HG03469 (cell line): ENCODE data around the gene ABT1.

Source experiments
- ATAC-seq: cut with Tn5 transposase; IDR thresholded peaks from one replicate; pipeline ENCODE4 v1.9.1; 2021; ENCODE audit warnings: mild to moderate bottlenecking, moderate library complexity, moderate number of reproducible peaks; ENCODE audit not compliant: unreplicated experiment

Gene ABT1

DNA sequence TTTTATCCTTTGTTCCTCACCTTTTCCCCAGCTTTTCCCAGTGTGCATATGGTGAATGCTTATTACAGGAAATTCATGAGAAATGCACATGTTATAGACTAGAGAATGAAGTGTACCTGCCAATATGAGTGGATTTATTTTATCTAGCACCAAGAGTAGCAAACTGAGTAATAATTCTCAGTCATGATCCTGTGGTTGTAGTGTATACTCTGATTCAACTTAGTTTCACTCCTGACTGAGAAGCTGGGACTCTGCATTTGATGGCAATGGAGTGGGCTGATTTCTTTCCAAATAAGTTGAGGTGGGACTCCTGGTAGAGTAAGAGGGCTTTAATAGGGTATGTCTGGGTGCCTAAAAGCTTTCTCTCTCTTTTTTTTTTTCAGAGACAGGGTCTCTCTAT, 4.0 kb downstream of the ABT1 start:
- ATAC-seq, result no peak

DNA sequence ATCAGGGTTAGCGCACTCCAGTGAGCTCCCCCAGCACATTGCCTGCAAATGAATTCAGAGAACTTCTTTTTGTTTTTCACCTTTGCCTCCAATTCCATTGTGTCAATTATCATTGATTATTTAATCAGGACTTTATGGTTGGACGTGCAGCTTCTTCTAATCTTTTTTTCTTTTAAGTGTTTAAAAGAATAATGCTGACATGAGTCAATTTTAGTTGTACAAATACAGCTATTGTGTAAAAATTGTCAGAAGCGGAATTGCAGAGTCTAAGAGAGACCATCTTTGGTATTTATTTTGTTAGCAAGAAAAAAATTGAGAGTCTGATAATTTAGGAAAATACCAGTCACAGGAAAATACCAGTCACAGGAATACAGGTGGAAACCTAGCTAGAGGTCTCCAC, 5.5 kb downstream of the ABT1 start:
- ATAC-seq, result no peak

DNA sequence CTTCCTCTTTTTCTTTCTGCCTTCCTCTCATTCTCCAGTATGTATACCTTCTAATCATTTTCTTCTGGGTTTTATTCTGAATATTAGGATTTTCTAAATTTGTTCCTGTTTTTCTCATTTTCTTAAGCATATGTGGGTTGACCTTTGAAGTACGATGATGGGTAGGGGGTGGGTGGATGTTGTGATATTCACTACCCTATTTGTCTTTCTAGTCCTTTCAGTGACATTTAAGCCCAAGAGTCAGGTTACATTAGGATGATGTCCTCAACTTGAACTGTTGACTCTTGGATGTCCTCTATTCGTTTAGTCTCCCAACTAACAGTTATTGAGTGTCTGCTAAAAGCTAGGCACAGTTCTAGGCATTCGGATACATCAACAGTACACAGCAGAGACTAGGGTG, 7.3 kb downstream of the ABT1 start:
- ATAC-seq, result no peak

DNA sequence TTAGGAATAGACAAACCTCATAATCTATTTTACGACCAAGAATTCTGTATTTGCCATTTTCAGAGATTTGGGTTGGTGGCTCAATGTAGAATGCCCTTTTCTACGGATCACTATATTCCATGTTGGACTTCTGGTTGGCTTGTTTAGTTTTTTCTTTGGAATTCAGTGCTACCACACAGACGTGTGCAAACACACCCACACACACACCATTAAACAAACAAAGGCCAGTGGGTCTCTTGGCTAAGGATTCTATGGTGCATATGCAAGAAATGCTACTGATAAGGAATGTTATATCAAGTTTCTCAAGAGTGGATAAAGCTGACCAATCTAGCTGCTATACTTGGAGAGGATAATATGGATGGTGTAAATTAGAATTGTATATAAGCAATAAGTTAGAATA, 8.0 kb downstream of the ABT1 start:
- ATAC-seq, result no peak

DNA sequence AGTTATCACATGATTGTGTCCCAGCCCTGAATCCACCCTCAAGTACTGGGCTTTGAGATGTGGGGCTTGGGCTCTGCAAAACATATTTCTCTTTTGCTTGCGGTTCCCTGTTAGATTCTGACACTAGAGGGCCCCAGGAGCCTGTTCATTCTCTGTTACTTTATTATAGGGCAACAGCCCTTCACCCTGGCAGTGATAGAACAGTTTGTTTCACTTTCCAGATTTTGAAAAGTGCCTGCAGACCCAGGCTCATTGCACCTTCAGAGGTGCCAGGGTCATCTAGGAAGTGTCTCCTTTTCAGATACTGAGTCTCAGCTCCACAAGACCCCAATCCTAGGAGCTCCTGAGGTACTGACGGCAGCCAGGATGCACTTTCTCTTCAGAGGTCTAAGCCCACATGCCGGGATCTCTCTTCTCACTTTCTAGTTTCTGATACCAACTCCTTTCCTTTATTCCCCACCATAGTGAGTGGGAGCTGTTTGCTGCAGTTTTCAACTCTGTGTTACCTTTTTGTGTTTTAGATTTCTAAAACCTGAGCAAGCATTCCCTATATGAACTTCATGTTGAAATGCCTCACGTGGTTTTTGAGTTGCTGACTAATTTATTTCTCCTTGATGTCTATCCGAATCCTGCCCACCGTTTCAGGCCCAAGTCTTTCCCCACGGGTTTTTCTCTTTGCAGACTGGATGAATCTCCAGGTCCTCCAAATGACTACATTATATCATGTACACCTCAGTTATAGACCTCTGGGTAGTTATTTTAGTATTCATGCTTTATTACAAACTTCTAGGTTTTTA, 10.9 kb downstream of the ABT1 start:
- peak; percentile 44 for ATAC-seq

DNA sequence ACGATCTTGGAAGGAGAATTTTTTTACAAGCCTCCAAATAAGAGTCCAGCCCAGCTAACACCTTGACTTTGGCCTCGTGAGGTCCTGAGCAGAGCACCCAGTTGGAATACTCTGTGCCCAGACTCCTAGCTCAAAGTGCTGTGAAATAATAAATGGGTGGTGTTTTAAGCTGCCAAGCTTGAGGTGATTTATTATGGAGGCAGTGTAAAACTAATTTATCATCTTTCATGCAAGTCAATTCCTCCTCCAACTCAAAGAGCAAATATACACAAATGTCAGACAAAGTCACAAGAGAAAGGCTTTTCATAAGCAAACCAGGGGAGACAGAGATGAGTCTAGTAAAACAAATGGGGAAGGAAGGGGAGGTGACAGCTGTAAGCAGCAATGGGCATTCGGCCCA, 12.7 kb downstream of the ABT1 start:
- no peak for ATAC-seq

DNA sequence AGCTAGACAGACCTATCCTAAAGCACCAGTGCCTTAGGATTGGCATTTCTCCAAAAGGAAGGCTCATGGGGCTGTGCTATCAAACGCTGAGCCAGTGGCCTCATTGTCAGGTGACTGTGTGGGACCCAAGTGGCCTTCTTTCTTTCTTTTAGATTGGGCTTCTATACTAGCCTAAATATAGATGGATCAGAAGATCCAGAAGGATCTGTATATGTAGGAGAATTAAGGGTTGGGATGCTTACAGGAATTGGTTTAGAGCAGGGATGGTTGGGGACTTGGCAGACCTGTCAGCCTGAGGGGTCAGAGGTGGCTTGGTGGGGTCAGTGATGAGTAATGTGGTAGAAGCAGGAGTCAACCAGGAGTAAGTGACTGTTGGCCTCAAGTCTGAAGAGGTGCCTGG, 14.8 kb downstream of the ABT1 start:
- no peak for ATAC-seq

DNA sequence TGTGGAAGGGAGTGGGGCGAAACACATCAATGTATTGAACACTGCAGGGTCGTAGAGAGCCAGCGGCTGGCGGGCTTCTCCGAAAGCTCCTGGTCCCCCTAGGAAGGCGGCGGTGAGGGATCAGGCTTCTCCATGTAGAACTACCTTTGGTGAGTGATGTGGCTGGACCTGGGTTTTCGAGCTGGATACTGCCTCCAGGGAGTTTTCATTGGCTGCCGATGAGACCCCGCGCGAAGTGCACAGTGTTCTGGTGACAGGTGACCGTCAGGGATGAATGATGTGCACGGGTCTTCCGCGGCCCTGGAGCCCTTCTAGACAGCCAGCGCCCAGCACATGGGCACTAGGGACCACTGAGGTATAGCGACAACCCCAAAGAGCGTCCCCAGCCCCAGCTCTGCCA, 16.4 kb downstream of the ABT1 start:
- ATAC-seq, result no peak

DNA sequence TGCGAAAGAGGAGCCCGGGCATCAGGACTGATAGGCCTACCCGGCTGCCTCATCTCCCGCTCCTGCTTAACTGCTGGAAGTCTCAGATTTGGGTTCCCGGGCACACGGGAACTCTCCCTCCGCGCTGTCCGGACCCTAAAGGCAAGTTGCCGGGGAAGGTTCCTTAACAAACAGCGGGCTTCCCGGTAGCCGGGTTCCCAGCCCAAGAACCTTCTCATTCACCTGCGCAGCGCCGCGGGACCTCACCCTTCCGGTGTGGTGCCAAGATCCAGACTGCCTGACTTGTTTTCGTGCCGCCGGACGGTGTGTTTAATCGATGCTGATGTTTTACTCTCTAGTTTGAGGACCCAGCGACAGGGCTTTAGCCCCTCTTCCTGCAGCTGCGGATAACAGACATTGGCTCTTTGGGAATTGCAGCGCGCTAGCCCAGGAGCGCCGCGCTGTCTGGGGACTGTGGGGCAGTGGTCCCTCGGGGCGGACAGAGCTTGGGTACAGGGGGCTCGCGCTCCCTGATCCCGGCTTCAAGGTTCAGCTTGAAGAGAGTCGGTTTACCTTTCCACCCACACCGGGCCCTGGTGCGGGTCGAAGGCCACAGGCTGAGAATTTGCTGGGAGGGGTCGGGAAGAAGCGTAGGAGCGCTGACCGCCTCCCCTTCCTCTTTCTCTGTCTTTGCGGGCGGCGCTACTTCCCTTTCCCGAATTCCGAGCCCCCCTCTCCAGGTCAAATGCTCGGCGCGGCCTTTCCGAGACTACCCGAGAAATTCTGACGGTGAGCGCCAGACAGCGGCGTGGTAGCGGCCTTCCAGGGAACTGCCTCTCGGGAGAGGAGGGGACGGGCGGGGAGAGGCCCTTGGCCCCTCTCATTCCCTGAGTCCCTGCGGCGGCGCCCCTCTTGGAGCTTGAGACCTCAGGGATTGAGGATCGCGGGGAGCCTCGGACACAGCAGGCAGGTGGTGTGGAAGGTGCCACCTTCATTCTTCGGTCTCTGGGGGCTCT, 17.2 kb downstream of the ABT1 start:
- ATAC-seq, result no peak

DNA sequence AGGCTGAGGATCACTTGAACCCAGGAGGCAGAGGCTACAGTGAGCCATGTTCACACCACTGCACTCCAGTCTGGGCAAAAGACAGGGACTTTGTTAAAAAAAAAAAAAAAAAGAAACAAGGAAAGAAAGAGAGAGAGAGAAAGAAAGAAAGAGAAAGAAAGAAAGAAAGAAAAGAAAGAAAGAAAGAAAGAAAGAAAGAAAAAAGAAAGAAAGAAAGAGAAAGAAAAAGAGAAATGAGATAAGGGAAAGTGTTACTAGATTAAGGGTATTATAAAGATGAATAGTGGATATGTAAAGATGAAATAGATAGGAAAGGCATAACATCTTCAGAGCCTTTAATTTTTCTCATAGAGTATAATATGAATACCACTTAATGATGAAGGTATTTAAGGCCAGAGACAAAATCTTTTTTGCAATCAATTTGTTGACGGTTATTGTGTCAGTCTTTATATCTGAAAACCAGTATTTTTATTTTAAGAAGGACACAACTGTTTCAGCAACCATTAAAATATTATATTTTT, 26.6 kb downstream of the ABT1 start:
- ATAC-seq, result no peak

DNA sequence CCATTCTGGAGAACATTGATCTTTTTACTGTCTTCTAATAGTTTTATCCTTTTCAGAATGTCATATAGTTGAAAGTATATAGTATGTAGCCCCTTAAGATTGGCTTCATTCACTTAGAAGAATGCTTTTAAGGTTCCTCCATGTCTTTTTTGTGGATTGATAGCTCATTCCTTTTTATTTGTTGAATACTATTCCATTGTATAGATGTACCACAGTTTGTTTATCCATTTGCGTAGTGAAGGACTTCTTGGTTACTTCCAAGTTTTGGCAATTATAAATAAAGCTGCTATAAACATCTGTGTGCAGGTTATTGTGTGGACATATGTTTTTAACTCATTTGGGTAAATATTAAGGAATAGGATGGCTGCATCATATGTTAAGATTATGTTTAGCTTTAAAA, 27.8 kb downstream of the ABT1 start:
- ATAC-seq, result no peak

DNA sequence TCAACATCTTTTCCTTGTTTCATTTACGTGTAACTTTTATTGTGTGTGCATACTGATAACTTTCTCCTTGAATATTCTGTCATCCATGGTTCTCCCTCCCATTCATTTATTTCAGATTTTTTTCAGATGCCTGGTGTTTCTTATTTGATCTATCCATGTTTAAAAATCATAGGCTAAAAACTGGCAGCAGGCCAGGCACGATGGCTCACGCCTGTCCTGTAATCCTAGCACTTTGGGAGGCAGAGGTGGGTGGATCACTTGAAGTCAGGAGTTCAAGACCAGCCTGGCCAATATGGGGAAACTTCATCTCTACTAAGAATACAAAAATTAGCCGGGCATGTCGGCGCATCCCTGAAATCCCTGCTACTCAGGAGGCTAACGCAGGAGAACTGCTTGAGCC, 31.1 kb downstream of the ABT1 start:
- no peak for ATAC-seq

DNA sequence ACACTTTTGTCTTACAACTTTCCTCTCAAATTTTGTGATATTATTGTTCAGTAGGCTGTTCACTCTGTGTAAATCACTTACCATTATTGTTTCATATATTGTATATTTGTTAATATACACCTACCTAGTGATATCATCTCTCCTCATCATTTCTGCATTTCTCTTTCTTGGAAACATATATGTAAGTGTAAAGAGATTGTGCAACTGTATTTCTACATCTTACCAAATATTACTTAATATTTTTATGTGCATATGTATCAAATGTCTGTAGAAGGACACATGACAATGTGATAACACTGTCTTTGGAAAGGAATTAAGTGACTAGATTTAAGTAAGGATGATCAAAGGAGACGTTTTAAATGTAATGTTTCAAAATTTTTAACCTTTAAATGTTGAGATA, 32.6 kb downstream of the ABT1 start:
- ATAC-seq, result no peak

DNA sequence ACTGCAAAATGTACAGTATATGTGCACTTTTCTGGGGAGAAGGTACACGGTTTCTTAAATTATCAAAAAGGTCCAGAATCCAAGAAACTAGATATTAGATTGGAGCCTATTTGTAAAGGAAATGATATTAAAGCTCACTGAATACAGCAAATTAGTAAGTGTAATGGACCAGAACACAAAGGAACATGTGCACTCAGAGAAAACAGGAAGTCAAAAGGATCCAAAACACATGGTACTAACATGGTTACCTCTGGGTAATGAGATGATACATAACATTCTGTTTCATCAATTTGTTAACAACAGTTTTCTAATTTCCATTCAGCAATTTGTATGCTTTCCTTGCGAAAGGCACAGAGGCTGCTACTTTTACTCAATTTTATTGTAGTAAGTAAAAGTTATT, 44.1 kb downstream of the ABT1 start:
- ATAC-seq, result no peak

DNA sequence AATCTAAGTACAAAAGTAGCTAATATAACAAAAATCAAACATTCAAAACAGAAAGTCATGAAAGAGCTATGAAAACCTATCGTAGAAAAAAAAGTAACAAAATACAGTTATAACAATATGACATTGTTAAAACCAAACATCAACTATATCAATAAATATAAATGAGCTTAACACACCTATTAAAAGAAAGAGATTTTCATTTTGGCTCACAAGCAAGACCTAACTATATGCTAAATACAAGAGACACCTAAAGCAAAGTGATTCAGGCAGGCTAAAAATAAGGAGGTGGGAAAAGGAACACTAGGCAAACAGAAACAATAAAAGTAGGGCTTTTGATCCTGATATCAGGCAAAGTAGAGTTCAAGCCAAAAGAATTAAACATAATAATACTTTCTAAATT, 49.3 kb downstream of the ABT1 start:
- ATAC-seq, result no peak
